ENCODE measurements around the gene MPDU1.
A peak's percentile ranks its signal among the peaks of the same experiment; 100 is the strongest.

The MPDU1 gene

DNA sequence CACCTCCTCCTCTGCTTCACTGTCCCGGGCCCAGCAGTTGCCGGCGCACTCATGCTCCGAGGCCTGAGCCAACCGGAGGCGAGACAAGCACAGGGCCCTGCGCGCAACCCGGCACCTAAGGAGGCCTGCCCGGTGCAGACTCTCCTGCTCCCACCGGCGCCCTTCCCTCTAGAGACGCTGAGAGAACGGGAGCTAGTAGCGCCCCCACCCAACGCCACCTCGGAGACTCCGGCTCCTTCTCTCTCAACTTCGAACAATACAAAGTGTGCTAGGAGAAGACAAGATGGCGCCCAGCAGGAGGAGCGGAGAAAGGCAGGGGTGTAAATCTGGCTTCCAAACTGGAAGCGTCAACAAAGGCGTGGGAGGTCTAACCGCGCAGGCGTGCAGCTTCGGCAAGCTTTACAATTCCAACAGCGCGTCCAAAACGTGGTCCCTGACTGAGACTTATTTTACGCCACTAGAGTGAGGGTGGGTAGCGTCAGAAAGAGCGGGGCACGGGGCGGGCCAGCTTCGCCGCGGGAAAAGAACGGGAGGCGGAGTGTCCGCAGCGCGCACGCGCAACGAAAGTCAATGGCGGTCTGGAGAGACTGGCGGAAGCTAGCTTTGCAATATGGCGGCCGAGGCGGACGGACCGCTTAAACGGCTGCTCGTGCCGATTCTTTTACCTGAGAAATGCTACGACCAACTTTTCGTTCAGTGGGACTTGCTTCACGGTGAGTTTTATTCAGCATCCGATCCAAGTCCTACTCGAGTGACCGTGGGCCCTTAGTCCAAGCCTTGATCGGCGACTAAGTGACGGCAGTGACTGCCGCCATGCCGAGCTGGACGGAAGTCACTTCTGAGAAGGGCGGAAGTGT lies at the start of gene MPDU1:
MPDU1 (plus strand) TSS at position 600 of the 857 bp plus-strand sequence; CDS start at position 611, 11 bp downstream.
- peak within 1 kb of the TSS; percentile 94 for H3K4me3 ChIP-seq (ENCODE audit: low read depth, low read length)

DNA sequence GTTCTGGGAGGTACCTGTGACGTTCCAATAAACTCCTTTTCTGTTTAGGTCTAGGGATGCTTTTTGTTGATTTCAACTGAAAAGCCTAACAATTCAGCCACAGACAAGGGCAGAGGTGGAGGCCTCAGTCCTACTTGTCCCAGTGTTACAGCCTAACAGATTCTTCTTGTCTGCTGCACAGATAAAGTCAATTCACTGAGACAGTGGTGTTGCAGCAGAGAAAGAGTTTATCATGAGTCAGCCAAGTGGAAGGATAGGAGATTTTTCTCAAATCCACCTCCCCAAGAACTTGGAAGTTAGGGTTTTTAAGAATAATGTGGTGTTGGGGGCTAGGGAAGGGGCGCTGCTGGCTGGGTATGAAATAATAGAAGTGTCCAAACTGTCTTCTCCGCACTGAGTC lies 45.6 kb upstream of the MPDU1 start:
- H3K4me3 ChIP-seq (ENCODE audit: low read depth, low read length), result no peak overlapping the region

DNA sequence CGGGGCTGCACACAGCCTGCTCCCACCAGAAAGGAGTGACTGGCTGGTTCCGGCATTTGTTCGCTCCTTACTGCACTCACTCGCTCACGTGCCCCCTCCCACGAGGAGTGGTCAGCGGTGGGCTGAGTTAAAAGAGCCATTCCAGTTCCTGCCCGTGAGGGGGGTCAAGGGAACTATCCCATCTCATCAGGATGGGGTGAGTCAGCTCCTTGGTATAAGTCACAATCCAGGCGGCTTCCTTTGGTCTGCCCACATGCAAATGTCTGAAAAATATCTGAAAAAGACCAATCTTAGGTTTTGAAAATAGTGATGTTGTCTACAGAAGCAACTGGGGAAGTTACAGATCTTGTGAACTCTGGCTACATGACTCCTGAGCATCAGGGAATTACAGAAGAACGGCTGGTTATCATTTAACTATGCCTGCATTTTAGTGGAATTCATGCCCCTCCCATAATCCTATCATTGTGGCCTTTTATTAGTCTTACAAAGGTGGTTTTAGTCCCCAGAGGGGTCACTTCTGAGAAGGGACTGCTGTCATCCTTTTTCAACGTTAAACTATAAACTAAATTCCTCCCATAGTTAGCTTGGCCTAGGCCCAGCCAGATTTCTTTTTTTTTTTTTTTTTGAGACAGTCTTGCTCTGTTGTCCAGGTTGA lies 44.6 kb upstream of the MPDU1 start:
- H3K4me3 ChIP-seq (ENCODE audit: low read depth, low read length), result no peak overlapping the region

DNA sequence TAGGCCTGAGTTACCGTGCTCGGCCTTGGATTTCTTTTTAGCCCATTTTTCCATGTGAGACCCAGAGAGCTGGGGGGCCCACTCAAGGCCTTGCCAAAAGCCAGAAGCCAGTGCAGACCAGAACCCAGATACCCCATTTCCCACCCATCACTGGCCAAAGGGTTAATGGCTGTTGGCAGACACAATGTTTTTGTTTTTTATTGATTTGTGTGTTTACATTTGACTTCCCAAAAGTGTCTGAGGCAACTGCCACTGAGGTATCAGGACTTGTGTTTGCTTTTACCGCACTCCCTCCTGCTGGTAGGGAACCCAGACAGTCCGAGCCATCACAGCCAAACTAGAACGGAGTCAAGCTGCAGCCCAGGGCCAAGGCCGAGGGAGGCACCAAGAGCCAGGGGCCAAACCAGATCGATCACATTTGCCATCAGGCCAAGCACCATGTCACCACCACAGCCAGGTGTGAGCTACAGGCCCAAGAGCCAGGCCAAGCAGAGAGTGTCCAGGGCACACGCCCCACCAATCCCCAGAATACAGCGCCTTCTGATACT lies 42.5 kb upstream of the MPDU1 start:
- H3K4me3 ChIP-seq (ENCODE audit: low read depth, low read length), result no peak overlapping the region

DNA sequence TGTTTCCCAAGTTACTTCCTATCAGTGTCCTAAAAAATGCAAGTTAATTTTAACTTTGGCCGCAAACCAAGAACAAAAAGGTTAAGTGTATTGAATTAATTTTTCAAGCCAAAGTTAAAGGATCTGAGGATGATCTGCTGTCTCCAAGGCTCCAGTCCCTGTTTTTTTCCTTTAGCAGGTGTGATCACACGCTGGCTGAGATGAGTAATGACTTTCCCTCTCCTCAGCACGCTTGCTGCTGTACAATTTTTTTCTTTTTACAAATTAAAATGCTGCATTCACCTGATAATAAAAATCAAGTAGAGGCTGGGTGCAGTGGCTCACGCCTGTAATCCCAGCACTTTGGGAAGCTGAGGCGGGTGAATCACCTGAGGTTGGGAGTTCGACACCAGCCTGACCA lies 38.7 kb upstream of the MPDU1 start:
- no peak overlapping the region for H3K4me3 ChIP-seq (ENCODE audit: low read depth, low read length)

DNA sequence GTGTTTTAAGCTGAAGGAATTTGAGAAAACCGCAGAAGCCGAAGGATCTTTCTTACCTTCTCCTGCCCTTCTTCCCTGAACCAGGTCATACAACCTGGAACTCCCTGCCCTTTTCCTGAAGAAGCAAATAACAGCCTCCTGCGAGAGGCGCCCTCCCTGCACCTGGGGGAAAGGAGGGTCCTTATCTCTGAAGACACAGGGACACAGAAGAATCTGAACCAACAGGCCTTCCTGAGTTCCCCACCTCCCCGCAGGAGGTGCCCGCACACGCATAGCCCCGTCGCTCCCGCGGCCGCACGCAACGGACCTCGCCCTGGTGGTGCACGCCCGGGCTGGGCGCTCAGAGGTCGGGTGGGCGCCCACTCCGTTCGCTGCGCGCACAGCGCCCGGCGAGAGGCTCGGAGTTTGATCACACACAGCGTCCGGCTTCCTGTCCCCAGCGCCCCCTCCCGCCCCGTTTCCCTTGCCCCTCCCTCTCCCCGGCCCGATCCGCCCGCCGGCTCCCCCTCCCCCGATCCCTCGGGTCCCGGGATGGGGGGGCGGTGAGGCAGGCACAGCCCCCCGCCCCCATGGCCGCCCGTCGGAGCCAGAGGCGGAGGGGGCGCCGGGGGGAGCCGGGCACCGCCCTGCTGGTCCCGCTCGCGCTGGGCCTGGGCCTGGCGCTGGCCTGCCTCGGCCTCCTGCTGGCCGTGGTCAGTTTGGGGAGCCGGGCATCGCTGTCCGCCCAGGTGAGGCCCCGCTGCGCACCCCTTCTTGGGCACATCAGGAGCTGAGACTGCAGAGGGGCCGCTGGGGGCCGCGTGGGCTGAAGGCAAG lies 34.9 kb upstream of the MPDU1 start, which contains the start of gene TNFSF12:
TNFSF12 (plus strand) TSS at position 474 of the 816 bp plus-strand sequence; CDS start at position 570, 96 bp downstream.
- H3K4me3 ChIP-seq (ENCODE audit: low read depth, low read length), result peak within 1 kb of the TSS; percentile 67

DNA sequence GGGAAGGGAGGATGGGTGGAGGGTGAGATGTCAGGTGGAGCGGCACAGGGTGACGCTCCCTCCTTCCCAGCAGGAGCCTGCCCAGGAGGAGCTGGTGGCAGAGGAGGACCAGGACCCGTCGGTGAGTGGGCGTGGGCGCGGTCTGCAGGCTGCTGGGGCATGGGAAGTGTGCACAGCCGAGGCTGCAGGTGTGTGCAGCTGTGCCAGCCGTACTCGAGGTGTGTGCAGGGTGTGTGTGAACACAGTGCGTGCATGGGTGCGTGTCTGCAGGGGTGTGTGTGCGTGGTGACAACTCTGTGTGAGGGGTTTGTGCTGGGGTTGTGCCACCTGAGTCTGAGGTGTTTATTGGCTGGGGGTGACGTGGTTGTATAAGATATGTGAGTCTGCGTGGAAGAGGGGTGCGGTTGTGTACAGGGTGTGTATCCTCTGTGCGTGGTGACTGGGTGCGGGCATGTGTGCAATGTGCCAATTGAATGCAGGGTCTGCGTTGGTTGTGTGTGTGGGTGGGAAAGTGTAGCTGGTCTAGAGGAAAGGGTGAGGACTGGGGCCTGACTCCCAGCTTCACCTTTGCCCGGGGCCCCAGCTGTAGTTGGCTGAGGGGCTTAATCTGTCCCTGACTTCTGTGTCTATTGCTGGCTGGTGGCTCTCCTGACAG lies 34.1 kb upstream of the MPDU1 start:
- H3K4me3 ChIP-seq (ENCODE audit: low read depth, low read length), result no peak overlapping the region

DNA sequence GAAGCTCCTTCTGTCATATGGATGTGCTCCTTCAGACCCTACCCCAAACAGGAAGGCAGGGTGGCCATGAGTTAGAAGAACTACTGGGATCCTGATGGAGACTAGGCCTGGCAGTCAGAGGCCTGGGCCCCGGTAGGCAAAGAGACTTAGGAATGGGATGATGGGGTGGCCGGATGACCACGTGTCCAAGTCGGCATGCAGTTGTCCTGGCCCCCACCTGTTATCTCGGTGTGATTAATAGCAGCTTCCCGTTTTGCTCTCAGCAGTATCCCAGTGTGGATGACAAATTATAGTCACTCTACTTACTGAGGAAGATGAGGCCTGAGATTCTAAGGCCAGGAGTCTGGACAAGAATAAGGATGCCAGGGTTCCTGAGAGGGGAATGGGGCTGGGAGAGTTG lies 33.3 kb upstream of the MPDU1 start:
- no peak overlapping the region for H3K4me3 ChIP-seq (ENCODE audit: low read depth, low read length)

DNA sequence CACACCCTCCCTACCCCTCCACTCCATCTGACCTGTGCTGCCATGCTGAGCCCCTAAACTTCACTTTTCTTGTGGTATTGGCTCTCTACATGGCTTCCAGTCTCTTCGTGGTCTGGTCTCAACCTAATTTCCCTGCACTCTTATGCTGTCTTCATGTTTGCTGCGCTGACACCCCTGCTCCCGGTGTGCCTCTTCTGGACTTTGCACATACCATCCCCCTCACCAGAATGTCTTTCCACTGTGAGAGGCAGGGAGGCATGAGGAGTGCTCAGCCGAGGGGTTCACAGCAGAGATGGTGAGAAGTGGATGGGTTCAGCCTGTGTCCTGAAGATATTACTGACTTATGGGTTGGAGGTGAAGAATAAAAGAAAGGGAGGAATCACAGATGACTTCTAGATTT lies 32.3 kb upstream of the MPDU1 start:
- no peak overlapping the region for H3K4me3 ChIP-seq (ENCODE audit: low read depth, low read length)

DNA sequence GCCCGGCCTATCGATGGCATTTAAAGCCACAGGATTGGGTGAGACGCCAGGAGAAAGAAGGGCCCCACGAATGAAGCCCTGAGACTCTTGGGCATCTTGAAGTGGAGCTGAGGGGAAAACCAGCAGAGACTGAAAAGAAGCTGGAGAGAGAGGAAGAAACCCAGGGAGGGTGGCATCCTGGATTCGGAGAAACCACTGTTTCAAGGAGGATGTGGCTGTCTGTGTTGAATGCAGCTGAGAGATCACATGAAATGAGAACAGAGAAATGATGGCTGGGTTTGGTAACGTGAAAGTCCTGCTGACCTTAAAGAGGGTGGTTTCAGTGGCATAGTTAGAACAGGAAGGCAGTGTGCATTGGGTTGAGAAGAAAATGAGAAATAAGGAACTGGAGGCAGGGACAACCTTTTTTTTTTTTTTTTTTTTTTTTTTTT lies 31.0 kb upstream of the MPDU1 start:
- no peak overlapping the region for H3K4me3 ChIP-seq (ENCODE audit: low read depth, low read length)

DNA sequence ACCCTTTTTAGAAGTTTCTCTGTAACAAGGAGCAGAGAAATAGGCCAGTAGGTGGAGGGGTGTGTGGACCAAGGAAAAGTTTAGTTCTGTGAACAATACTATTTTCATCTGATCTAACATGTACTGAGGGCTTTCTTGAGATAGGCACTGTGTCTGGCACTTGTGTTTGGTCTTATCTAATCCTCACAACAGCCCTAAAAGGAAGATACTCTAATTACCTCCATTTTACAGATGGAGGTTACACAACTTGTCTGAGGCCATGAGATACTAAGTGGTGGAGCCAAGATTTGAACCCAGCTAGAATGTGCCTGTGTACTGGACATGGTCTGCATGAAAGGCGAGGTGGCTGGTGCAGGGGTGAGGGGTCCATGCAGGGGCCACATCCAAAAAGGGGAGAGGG lies 30.3 kb upstream of the MPDU1 start:
- H3K4me3 ChIP-seq (ENCODE audit: low read depth, low read length), result no peak overlapping the region

DNA sequence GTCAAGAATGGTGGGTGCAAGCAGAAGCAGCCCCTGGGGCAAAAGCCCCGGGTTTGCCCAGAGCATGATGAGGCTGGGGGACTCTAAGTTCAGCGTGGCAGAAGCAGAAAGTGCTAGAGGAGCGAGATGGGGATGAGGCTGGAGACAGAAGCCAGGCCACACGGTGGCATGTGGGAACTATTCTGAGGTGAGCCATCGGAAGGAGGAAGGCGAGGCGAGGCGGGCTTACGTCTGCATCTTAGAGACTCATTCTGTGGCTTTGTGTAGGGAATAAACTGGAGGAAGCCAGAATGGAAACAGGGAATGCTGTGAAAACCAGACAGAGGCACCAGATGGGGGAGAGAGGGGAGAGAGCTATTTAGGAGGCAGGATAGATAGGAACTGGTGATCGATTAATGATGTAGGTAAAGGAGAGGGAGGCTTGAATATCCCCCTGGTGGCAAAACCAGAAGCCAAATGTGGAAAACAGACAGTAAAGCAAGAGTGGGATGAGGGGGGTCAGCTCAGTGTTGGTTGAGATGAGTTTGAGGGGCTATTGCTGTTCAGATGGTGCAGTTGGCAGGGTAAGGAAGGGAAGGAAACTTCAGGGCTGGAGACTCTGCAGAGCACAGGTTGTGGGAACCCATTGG lies 28.2 kb upstream of the MPDU1 start:
- H3K4me3 ChIP-seq (ENCODE audit: low read depth, low read length), result no peak overlapping the region

DNA sequence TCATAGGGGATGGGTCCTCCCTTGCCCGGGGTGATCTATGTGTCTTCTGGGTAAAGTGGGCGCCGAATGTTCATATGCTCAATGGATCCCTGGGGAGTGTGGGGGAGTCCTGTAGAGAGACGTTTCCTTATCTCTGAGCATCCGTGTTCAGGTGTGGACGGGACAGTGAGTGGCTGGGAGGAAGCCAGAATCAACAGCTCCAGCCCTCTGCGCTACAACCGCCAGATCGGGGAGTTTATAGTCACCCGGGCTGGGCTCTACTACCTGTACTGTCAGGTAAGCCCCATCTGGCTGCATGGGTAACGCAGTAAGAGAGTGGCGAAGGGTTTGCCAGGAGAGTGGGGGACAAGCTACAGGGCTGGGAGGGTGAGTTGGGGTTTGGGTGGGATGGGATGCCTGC lies 27.0 kb upstream of the MPDU1 start:
- no peak overlapping the region for H3K4me3 ChIP-seq (ENCODE audit: low read depth, low read length)

DNA sequence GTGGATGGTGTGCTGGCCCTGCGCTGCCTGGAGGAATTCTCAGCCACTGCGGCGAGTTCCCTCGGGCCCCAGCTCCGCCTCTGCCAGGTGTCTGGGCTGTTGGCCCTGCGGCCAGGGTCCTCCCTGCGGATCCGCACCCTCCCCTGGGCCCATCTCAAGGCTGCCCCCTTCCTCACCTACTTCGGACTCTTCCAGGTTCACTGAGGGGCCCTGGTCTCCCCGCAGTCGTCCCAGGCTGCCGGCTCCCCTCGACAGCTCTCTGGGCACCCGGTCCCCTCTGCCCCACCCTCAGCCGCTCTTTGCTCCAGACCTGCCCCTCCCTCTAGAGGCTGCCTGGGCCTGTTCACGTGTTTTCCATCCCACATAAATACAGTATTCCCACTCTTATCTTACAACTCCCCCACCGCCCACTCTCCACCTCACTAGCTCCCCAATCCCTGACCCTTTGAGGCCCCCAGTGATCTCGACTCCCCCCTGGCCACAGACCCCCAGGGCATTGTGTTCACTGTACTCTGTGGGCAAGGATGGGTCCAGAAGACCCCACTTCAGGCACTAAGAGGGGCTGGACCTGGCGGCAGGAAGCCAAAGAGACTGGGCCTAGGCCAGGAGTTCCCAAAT lies 26.4 kb upstream of the MPDU1 start:
- no peak overlapping the region for H3K4me3 ChIP-seq (ENCODE audit: low read depth, low read length)

DNA sequence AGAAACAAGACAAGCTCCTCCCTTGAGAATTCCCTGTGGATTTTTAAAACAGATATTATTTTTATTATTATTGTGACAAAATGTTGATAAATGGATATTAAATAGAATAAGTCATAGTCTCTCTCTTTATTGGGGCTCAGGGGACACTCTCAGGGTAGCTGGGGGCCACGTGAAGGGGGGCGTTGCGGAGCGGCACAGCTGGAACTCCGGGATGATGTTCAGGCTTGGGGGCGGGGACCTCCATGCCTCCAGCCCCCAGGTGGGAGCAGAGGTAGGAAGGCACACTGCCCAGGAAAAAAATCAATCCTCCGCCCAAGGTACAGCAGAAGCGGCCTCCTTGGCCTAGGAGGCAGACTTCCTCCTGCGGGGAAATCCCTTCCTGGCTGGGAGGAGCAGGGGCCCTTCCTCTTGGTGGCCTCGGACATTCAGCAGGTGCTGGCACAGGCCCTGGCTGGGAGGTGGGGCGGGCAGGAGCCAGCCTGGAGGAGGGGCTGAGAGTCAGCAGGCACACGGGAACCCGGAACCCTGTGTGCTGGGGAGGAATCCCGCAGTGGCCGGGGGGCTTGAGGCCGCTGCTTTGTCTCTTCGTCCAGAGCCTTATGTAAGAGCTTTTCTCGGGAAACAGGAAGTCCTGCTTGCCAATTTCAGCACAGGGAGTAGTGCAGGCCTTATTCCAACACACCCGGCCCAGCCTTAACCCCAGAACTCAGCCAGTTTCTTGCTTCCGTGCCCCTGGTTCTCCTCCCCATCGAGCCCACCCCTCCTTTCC lies 25.7 kb upstream of the MPDU1 start:
- H3K4me3 ChIP-seq (ENCODE audit: low read depth, low read length), result no peak overlapping the region

DNA sequence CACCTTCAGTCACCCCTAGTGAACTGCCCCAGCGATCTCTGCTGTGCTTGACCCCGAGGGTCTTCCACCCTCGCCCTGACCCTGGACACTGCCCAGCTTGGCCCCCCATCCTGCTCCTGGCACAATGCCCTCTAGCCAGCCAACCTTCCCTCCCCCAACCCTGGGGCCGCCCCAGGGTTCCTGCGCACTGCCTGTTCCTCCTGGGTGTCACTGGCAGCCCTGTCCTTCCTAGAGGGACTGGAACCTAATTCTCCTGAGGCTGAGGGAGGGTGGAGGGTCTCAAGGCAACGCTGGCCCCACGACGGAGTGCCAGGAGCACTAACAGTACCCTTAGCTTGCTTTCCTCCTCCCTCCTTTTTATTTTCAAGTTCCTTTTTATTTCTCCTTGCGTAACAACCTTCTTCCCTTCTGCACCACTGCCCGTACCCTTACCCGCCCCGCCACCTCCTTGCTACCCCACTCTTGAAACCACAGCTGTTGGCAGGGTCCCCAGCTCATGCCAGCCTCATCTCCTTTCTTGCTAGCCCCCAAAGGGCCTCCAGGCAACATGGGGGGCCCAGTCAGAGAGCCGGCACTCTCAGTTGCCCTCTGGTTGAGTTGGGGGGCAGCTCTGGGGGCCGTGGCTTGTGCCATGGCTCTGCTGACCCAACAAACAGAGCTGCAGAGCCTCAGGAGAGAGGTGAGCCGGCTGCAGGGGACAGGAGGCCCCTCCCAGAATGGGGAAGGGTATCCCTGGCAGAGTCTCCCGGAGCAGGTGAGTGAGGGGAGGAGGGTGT lies 24.9 kb upstream of the MPDU1 start, which contains the start of gene TNFSF13:
TNFSF13 (plus strand) TSS at position 207 of the 776 bp plus-strand sequence; CDS start at position 497, 290 bp downstream.
- H3K4me3 ChIP-seq (ENCODE audit: low read depth, low read length), result no peak within 1 kb of the TSS

DNA sequence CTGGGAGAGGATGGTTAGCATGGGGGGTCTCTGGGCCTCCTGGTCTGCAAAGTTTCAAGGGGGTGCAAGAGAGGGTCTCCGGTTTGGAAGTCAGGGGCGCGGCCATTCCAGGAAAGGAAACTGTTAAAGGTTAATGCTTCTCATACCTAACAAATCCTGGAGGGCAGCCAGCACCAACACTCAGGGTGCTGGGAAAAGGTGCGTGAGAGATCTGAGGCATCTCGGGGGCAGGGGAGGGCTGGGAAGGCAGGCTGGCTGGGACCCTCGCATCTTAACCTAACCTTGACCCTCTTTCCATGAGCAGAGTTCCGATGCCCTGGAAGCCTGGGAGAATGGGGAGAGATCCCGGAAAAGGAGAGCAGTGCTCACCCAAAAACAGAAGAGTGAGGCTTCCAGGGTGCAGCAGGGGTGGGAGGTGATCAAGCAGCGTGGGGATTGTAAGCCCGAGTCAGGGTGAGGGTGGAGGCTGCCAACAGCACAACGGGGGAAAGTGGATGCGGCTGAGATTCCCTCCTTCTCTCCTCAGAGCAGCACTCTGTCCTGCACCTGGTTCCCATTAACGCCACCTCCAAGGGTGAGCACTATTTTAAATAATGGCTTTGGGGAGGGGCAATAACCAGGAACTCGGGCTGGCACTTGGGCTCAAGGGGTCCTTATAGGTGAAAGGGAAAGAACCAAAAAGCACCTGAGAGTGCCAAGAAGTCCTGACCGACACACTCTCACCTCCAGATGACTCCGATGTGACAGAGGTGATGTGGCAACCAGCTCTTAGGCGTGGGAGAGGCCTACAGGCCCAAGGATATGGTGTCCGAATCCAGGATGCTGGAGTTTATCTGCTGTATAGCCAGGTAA lies 24.1 kb upstream of the MPDU1 start:
- H3K4me3 ChIP-seq (ENCODE audit: low read depth, low read length), result no peak overlapping the region
